GM19099 (cell line): ENCODE data around the gene IGSF9B.

ENCODE experiments used
- POLR2A ChIP-seq: IDR thresholded peaks from 3 replicates; pipeline ENCODE4 v1.6.1; 2011; ENCODE audit warnings: low read depth; ENCODE audit not compliant: insufficient read length; ENCODE audit errors: extremely low read depth

Gene IGSF9B

DNA sequence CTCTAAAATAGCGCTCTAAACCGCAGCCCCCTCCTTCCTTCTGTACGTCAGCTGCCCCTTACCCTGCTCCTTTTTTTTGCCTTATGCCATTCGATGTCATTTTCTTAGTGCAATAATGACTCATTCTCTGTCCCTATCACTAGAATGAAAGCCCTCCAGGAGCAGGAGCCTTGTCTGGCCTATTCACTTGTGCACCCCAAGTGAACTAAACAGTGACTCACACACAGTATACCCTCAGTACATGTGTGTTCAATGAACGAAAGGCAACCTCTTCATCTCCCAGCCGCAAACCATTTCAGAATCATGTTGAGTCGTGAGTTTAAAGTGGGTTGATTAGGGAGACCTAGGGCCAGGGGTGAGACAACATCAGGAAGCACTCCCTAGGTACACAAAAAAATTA, 60.7 kb downstream of the IGSF9B start:
- TF ChIP-seq POLR2A = no peak

DNA sequence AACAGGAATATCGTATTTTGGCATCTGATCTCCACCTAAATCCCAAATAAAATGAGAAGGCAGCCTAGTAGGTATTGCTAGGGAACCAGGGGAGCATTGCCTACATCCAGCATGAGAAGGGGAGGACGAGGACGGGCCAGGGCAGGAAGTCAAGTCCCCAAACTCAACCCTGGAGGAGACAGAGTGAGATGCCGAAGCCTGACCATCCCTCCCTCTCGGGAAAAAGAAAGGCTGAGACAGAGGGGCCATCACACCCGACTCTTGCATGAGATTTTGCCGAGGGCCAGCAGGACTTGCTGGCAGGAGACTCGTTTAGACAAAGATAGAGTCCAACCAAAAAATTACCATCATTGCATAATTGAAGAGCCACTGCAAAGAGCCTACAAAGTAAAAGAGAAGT, 61.2 kb downstream of the IGSF9B start:
- no peak for TF ChIP-seq POLR2A

DNA sequence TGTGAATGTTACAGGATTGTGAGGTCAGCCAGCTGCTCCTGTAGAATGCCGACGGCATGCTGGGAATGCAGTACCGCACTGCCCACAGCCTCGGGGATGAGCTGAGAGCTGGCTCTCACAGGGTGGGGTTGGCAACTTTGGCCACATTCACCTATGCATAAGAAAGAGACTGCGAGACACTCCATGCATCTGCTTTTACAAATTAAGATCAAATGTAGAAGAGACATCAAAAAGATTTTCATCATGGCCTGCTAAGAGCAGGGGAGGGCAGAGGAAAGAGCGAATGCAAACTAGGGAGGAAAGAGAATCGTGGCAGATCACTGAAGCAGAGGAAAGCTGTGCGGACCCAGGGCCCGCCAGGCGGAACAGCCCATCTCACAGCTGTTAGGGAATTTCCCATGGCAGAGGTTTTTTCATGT, 61.7 kb downstream of the IGSF9B start:
- TF ChIP-seq POLR2A = no peak

DNA sequence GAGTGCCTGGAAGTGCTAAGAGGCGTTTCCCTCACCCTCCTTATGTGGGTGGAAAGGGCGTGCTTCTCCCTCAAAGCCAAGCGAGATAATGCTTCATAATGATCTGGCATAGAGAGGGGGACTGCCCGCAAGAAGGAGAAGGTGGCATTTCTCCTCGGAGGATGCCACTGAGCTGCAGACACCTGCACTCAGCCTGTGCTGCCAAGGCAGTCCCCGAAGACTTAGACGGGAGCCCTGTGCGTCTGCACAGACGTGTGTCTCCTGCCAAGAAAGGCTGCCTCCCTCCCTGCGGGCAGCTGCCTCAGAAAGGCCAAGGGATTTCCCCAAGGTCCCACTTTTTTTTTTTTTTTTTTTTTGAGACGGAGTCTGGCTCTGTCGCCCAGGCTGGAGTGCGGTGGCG, 63.4 kb downstream of the IGSF9B start:
- no peak for TF ChIP-seq POLR2A

DNA sequence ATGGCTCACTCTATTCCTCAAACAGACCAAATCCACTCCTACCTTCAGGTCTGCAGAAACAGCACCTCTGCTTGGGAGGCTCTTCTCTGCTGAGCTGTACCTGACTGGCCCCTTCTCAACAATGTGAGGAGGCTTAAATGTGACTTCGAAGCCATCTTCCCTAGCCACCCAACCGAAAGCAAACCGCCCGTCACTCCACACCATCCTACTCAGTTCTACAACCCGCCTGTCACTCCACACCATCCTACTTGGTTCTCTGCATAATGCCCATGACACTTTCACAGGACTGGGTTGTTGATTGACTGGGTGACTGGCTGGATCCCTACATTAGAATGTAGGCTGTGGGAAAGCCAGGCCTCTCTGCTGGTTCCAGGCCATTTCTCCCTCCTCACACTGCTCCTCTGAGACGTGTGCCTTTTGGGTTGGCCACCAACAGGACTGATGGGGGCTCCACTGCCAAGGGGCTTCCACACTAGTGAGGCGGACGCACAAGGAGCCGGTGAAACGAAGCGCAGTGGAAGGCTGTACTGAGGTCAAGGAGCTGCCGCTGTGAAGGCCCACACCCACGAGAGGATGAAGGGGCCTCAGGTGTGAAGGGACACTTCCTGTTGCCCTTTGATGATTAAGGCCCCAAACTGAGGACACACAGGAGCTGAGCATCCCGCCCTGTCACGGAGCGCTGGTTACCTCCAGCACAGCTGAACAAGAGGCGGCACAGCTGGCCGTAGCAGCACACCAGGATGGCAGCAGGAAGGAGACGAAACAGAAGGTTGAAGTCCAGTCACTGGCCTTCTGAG, 64.0 kb downstream of the IGSF9B start:
- TF ChIP-seq POLR2A = no peak

DNA sequence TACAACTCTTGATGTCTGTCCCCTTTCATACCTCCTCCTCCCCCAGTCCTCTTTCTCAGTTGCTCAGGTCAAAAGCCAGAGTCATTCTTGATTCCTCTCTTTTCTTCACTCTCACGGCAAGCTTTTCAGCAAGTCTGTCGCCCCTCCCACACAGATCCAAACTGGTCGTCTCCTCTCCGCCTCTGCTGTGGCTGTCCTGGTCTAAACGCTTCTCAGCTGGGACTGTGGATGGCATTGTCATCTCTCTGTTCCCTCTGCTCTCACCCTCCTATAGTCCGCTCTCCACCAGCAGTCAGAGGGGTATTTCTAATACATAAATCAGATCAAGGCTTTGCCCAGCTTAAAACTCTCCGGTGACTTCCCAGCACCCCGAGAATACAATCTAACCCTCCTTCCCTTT, 64.6 kb downstream of the IGSF9B start:
- no peak for TF ChIP-seq POLR2A

DNA sequence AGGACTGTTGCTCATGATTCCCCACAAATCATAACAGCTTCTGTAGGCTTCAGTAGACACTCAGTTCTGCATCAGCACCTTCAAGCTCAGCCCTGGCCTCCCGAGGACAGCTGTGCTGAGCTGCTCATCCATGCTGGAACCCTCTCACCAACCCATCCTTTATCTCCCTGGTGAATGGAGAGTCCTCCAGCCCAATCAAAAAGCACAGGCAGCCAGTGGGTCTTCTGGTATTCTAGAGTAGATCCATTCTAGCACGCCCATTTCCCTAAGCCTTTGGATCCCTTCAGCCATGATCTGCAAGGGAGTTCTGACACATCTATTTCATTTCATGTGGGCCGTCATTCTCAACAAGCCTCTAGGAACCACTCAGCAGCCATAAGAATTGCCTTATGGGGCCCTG, 66.9 kb downstream of the IGSF9B start:
- TF ChIP-seq POLR2A = no peak

DNA sequence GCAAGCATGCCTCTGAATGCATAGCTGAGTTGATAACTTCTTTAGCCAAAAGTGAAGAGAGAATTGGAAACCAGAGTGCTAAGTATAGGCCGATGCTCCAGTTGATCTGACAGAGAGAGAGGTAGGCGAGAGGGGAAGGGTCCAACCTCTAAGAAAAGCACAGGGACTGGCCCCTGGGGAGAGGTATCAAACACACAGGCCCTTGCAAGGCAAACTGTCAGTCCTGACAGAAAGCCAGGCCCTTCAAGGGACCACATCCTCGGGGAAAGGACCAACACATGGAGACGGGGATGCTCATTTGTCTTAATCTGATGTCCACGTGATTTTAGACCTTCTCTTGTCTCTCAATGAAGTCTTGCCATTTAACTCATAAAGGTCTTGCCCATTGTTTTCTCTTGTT, 67.6 kb downstream of the IGSF9B start:
- TF ChIP-seq POLR2A = no peak

DNA sequence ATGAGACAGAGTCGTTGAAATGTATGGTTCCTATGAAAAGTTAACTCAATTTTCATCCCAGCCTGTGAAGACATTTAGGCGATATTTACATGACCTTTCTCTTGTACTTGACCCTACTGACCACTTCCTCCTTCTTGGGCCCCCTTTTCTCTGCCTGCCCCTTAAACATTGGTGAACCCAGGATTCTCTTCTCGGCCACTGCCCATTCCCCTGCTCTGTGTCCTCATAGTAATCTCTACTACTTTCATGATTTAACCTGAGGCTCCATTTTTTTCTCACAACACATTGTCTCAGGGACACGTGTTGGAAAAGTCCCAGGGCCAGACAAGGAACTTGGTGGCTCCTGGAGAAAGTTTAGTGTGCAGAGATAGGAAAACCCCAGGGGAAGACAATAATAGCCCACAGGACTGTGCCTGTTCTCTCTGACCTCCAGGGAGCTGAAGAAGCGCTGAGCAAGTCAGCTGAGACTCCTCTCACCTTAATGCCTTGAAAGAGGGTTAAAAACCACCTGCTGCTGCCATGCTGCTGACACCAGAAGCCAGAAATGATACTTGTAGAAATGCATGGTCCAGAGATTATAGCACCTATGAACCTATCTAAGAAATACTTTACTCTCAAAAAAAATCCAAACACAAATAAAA, 69.0 kb downstream of the IGSF9B start:
- no peak for TF ChIP-seq POLR2A

DNA sequence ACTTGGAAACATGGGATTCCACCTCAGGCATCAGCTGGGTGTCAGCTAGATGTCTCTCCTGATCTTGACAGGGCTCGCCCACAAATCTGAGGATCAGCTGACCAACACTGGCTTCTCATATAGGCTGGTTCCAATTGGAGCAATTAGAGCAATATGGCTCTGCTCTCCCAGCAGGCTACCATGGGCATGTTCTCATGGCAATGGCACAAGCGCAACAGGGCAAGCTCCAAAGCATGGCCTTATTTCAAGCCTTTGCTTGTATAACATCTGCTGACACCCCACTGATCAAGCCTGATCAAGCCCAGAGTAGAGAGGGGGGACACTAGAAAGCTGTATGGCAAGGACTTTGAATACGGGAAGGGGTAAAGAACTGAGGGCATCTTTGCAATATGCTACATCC, 70.7 kb downstream of the IGSF9B start:
- TF ChIP-seq POLR2A = no peak

DNA sequence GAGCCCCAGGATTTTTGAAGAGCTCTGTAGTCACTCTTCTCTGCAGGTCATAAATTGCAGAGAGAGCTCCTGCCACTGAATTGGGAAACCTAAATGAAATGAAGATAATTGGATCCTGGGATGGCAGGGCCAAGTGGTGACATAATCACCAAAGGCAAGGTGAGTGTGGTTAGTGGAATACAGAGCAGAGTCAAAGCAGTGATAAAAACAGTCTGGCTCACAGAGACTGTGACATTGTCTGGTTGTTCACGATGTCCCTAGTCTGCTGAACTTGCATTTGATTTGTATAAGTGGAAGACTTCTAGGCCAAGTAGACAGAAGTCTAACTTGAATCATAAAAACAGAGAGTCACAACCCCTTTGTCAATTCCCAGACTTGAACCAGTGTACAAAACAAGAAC, 84.6 kb downstream of the IGSF9B start:
- no peak for TF ChIP-seq POLR2A

DNA sequence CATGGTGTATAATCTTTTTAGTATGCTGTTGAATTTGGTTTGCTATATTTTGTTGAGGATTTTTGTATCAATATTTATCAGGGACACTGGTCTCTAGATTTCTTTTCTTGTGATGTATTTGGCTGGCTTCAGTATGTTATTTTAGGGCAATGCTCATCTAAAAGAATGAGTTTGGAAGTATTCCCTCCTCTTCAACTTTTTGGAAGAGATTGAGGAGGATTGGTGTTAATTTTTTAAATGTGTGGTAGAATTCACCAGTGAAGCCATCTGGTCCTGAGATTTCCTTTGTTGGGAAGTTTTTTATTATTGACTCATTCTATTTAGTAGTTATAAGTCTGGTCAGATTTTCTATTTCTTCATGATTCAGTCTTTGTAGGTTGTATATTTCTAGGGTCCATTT, 89.3 kb downstream of the IGSF9B start:
- TF ChIP-seq POLR2A = no peak

DNA sequence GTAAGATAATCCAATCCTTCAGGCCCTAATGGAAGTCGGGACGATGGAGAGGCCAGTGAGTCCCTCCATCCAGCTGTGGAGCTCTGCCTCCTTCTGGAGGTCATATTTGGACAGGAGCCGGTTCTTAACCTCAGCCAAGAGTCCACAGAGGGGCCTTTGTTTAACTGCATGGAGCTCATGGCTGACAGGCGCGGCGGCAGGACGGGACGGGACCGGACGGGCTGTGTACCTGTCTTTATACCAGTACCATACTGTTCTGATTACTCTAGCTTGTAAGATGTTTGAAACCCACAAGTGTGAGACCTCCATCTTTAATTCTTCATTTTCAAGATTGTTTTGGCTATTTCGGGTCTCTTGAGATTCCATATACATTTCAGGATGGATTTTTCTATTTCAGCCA, 91.3 kb downstream of the IGSF9B start:
- TF ChIP-seq POLR2A = no peak

DNA sequence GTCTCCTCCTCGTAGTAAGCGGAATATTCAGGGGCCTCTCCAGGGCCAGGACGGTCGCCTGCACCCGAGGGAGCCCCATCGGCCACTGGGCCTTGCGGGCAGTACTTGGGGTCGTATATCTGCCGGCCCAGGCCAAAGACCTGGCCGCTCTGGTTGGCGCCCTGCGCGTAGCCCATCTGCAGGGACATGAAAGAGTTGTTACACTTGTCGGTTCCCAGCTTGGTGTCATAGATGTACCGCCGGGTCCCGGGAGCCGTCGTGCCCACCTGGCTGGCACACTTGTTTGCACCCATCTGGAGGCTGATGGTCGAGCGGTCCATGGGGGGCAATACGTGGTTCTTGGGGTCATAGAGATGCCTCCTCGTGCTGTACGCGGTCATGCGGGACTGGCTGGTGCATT, 92.0 kb downstream of the IGSF9B start:
- no peak for TF ChIP-seq POLR2A

DNA sequence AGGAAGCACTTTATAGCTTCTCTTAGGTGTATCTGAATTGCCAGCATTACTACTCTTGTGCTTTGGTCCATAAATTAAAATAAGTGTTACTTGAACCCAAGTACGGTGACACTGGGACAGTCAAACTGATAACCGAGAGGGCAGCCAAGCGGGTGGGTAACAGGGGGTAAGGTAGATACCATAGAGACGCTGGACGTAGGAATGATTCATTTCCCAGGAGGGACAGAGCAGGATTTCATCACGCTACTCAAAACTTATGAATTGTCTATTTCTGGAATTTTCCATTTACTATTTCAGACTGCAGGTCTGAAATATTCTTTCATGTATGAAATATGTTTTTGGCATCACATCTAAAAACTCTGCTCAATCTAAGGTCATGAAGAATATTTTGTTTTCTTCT, 96.6 kb downstream of the IGSF9B start:
- TF ChIP-seq POLR2A = no peak
